Neural cell (in vitro differentiated cells): ENCODE results near the gene WDR93. TPM values are rescaled to one million over a fixed set of nuclear protein-coding genes. Genes with fewer than 3 reads are reported as not detected.

ENCODE experiments used
- H2AFZ ChIP-seq: fragments of 200-600, 300-800 bp; sonication (generic), shearing (Covaris generic); 2 replicates; pipeline ENCODE4 v1.6.0; 2014; ENCODE audit warnings: low read depth, mild to moderate bottlenecking, antibody characterized with exemption, low read length, moderate library complexity
- H3F3A ChIP-seq: fragments of 200-600 bp; shearing (Covaris generic); 2 replicates; pipeline ENCODE4 v1.6.1; 2016; ENCODE audit warnings: mild to moderate bottlenecking, moderate library complexity, mixed read lengths, antibody characterized with exemption, low read length; ENCODE audit not compliant: insufficient read depth, poor library complexity, severe bottlenecking
- H3K27ac ChIP-seq: fragments of 200-600, 300-800 bp; sonication (generic), shearing (Covaris generic); 2 replicates; pipeline ENCODE4 v1.5.1; 2014; ENCODE audit warnings: mild to moderate bottlenecking, low read length, moderate library complexity
- H3K27me3 ChIP-seq: fragments of 300-800, 200-600 bp; sonication (generic), shearing (Covaris generic); 2 replicates; pipeline ENCODE4 v1.6.0; 2014; ENCODE audit warnings: mild to moderate bottlenecking, low read depth, low read length, moderate library complexity; ENCODE audit not compliant: insufficient read depth
- H3K36me3 ChIP-seq: fragments of 300-800, 200-600 bp; sonication (generic), shearing (Covaris generic); 2 replicates; pipeline ENCODE4 v1.5.1; 2014; ENCODE audit warnings: mild to moderate bottlenecking, antibody characterized with exemption, low read length, moderate library complexity; ENCODE audit not compliant: insufficient read depth
- H3K4me2 ChIP-seq: fragments of 300-800, 200-600 bp; sonication (generic), shearing (Covaris generic); 2 replicates; pipeline ENCODE4 v1.6.0; 2014; ENCODE audit warnings: mild to moderate bottlenecking, low read length
- H3K4me3 ChIP-seq: fragments of 300-800, 200-600 bp; sonication (generic), shearing (Covaris generic); 2 replicates; pipeline ENCODE4 v1.5.1; 2014; ENCODE audit warnings: mild to moderate bottlenecking, low read length, moderate library complexity
- H3K79me2 ChIP-seq: fragments of 200-600 bp; shearing (Covaris generic); replicated peaks from 2 replicates; pipeline ENCODE4 v1.6.0; 2014; ENCODE audit warnings: mild to moderate bottlenecking, low read length, moderate library complexity; ENCODE audit not compliant: insufficient read depth
- H3K9ac ChIP-seq: fragments of 300-800, 200-600 bp; sonication (generic), shearing (Covaris generic); 2 replicates; pipeline ENCODE4 v1.6.1; 2016; ENCODE audit warnings: mild to moderate bottlenecking, low read length, mixed read lengths
- H3K9me2 ChIP-seq: fragments of 200-600 bp; shearing (Covaris generic); 2 replicates; pipeline ENCODE4 v1.6.1; 2016; ENCODE audit warnings: mild to moderate bottlenecking, low read length, mixed read lengths; ENCODE audit not compliant: insufficient read depth
- H3K9me3 ChIP-seq: fragments of 200-600, 300-800 bp; sonication (generic), shearing (Covaris generic); 2 replicates; pipeline ENCODE4 v1.6.1; 2016; ENCODE audit warnings: mild to moderate bottlenecking, mixed run types, low read length, moderate library complexity, mixed read lengths
- H4K20me1 ChIP-seq: fragments of 200-600 bp; shearing (Covaris generic); 2 replicates; pipeline ENCODE4 v1.6.1; 2016; ENCODE audit warnings: mild to moderate bottlenecking, mixed run types; ENCODE audit not compliant: insufficient read depth
- EP300 ChIP-seq: fragments of 450-650 bp; conservative IDR thresholded peaks from 2 replicates; pipeline ENCODE4 v1.6.1; 2014; ENCODE audit warnings: antibody characterized with exemption, mild to moderate bottlenecking, moderate library complexity; ENCODE audit not compliant: poor library complexity, severe bottlenecking
- EZH2 ChIP-seq: fragments of 200-600, 300-800 bp; shearing (Covaris generic), sonication (generic); IDR thresholded peaks from 2 replicates; pipeline ENCODE4 v1.6.1; 2014; ENCODE audit warnings: antibody characterized with exemption, low read length, borderline replicate concordance, mild to moderate bottlenecking; ENCODE audit not compliant: insufficient read depth, poor library complexity, severe bottlenecking
- MXI1 ChIP-seq: fragments of 450-650 bp; conservative IDR thresholded peaks from 2 replicates; pipeline ENCODE4 v1.6.1; 2014; ENCODE audit warnings: antibody characterized with exemption, mild to moderate bottlenecking; ENCODE audit not compliant: poor library complexity, severe bottlenecking
- POLR2AphosphoS5 ChIP-seq: IDR thresholded peaks from 2 replicates; pipeline ENCODE4 v1.6.1; 2012
- RAD21 ChIP-seq: fragments of 450-650 bp; conservative IDR thresholded peaks from 2 replicates; pipeline ENCODE4 v1.6.1; 2014; ENCODE audit warnings: antibody characterized with exemption, mild to moderate bottlenecking, moderate library complexity
- REST ChIP-seq: IDR thresholded peaks from 2 replicates; pipeline ENCODE4 v1.6.1; 2012; ENCODE audit warnings: borderline replicate concordance
- SMC3 ChIP-seq: fragments of 450-650 bp; conservative IDR thresholded peaks from 2 replicates; pipeline ENCODE4 v1.6.1; 2014; ENCODE audit warnings: antibody characterized with exemption, mild to moderate bottlenecking, moderate library complexity; ENCODE audit not compliant: poor library complexity
- TAF1 ChIP-seq: IDR thresholded peaks from 2 replicates; pipeline ENCODE4 v1.6.1; 2012; ENCODE audit warnings: low read depth
- polyA plus RNA-seq: library from polyadenylated mRNA; depleted of rRNA; stranded (reverse); fragments of >200 nt; gene quantifications from 2 replicates; pipeline ENCODE4 v1.2.3, GENCODE V29; 2014
- TF ChIP-seq, protein P1 (sequence below): fragments of 450-650 bp; IDR thresholded peaks from 2 replicates; pipeline ENCODE4 v1.5.1; 2014; ENCODE audit warnings: antibody characterized with exemption, mild to moderate bottlenecking, moderate library complexity; ENCODE audit not compliant: poor library complexity, severe bottlenecking

Gene WDR93
- polyA plus RNA-seq, 1 donor from 2014 or later, result 0.41 TPM

GRCh38 chr15:89649716-89650115 lies 40.9 kb upstream of the WDR93 start (continued):
- TF ChIP-seq, protein P1, sequence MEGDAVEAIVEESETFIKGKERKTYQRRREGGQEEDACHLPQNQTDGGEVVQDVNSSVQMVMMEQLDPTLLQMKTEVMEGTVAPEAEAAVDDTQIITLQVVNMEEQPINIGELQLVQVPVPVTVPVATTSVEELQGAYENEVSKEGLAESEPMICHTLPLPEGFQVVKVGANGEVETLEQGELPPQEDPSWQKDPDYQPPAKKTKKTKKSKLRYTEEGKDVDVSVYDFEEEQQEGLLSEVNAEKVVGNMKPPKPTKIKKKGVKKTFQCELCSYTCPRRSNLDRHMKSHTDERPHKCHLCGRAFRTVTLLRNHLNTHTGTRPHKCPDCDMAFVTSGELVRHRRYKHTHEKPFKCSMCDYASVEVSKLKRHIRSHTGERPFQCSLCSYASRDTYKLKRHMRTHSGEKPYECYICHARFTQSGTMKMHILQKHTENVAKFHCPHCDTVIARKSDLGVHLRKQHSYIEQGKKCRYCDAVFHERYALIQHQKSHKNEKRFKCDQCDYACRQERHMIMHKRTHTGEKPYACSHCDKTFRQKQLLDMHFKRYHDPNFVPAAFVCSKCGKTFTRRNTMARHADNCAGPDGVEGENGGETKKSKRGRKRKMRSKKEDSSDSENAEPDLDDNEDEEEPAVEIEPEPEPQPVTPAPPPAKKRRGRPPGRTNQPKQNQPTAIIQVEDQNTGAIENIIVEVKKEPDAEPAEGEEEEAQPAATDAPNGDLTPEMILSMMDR, result no peak

DNA sequence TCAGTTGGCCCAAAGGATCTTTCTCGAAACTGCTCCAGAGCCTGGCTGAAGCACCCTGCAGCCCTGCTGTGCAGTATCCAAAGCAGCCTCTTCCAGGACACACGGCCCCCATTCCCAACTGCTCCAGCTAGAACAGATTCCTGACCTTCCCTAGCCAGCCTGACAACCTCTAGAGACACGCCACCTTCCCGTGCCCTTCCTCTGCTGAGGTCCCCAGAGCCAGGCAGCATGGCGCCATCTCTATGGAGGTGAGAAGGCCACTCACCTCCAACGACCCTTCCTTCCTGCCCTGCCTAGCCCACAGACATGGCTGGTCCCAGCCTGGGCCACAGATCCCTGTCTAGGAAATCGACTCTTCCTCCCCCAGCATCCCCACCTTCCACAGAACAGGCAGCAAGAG lies 38.5 kb upstream of the WDR93 start:
- H3K9ac ChIP-seq, result no peak overlapping the region
- H3K9me2 ChIP-seq, result no peaks in the 10 kb centered on the region
- H3K9me3 ChIP-seq, result no peaks in the 10 kb centered on the region
- no peak overlapping the region for H3K27ac ChIP-seq
- H4K20me1 ChIP-seq, result no peaks in the 10 kb centered on the region
- H3K27me3 ChIP-seq, result no peaks in the 10 kb centered on the region
- no peaks in the 10 kb centered on the region for H3K36me3 ChIP-seq
- H3F3A ChIP-seq, result no peaks in the 10 kb centered on the region
- H3K4me3 ChIP-seq, result no peak overlapping the region
- no peak overlapping the region for H2AFZ ChIP-seq
- H3K79me2 ChIP-seq, result no peaks in the 10 kb centered on the region
- TF ChIP-seq, protein P1, result no peak
- TF ChIP-seq TAF1, result no peak
- TF ChIP-seq MXI1, result no peak
- no peak for TF ChIP-seq EZH2
- TF ChIP-seq EP300, result no peak
- no peak for TF ChIP-seq REST
- TF ChIP-seq RAD21, result no peak
- no peak for TF ChIP-seq SMC3
- TF ChIP-seq POLR2AphosphoS5, result no peak
- H3K4me2 ChIP-seq, result no peak overlapping the region

DNA sequence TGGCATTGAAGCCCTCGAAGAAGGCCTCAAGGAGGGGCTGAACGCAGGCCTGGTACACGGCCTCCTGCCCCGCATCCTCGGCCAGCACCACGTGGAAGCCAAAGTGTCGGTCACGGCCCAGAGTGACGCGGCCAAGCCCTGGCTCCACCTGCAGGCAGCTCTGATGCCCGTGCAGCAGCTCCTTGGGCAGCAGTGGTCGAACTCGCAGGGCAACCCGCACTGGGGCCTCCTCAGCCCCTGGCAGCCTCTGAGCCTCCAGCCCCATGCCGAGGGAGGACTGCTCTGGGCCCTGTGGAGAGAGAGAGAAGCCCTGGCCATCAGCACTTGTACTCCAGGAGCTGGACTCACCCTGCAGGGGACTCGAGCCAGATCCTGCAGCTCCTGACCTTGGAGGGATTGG lies 37.9 kb upstream of the WDR93 start:
- TF ChIP-seq TAF1 (no peak), EP300 (no peak), POLR2AphosphoS5 (no peak), RAD21 (no peak), SMC3 (no peak), MXI1 (no peak), EZH2 (no peak), REST (no peak)
- TF ChIP-seq, protein P1, result no peak

More for the DNA sequence above, 37.9 kb upstream of the WDR93 start:
- Histone ChIP-seq H3F3A (no peaks in the 10 kb centered on the region), H4K20me1 (no peaks in the 10 kb centered on the region), H3K9me2 (no peaks in the 10 kb centered on the region), H3K79me2 (no peaks in the 10 kb centered on the region), H3K9ac (no peak overlapping the region), H2AFZ (no peak overlapping the region), H3K27ac (no peak overlapping the region), H3K9me3 (no peaks in the 10 kb centered on the region), H3K36me3 (no peaks in the 10 kb centered on the region), H3K4me2 (no peak overlapping the region), H3K27me3 (no peaks in the 10 kb centered on the region), H3K4me3 (no peak overlapping the region)
